ENCODE results near the gene ECI2. TPM values are rescaled to one million over a fixed set of nuclear protein-coding genes. Genes with fewer than 3 reads are reported as not detected.
A peak's percentile ranks its signal among the peaks of the same experiment; 100 is the strongest.
"Not testable (repeated sequence)": the region's sequence is repeated elsewhere in the genome, so short reads cannot be mapped to it uniquely, and the experiment has no call there.

Gene ECI2
- total RNA-seq, 6 experiments from 2014 or later, result 76.4 to 140 (median 111) TPM

DNA sequence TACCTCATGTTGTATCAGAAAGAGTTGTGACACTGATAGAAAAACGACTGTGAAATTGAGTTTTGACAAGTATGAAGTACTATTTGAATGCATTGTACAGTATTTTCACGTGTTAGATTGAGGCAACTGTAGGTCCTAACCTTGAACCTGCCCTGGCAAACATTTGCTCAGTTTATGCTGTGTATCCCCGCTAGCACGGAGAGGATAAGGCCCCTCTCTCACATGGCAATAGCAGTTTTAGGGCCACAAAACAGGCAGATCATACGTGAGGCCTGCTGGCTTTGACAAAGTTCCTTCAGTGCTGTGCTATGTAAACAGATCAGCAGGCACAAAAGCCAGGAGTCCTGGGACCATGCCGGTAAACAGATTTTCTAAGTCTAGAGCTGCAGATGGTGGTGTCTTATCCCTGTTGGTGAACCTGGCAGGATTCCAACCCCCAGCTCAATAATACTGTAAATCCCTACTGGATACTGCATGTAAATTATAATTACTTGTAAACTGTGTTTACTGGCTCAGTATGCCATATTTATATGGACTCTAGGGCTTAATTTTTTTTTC is 32.6 kb downstream of the ECI2 start:
- DNase-seq, result no peak
- Histone ChIP-seq H3K27ac (no peak overlapping the region), H3K27me3 (no peaks in the 10 kb centered on the region), H3K36me3 (no peaks in the 10 kb centered on the region), H3K4me3 (no peak overlapping the region), H3K4me1 (no peaks in the 10 kb centered on the region), H3K9me3 (no peaks in the 10 kb centered on the region)
- TF ChIP-seq POLR2A (IDR thresholded peaks at IDR 0.05), result no peak
- TF ChIP-seq, protein P1, sequence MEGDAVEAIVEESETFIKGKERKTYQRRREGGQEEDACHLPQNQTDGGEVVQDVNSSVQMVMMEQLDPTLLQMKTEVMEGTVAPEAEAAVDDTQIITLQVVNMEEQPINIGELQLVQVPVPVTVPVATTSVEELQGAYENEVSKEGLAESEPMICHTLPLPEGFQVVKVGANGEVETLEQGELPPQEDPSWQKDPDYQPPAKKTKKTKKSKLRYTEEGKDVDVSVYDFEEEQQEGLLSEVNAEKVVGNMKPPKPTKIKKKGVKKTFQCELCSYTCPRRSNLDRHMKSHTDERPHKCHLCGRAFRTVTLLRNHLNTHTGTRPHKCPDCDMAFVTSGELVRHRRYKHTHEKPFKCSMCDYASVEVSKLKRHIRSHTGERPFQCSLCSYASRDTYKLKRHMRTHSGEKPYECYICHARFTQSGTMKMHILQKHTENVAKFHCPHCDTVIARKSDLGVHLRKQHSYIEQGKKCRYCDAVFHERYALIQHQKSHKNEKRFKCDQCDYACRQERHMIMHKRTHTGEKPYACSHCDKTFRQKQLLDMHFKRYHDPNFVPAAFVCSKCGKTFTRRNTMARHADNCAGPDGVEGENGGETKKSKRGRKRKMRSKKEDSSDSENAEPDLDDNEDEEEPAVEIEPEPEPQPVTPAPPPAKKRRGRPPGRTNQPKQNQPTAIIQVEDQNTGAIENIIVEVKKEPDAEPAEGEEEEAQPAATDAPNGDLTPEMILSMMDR (IDR thresholded peaks at IDR 0.05), result no peak
- intact Hi-C loops (cut with DNase I), result no loop called here
- peak; percentile 61 to 67 (median 64) for ATAC-seq
- WGBS (ENCODE audit: insufficient coverage, low coverage, low lambda C conversion rate, missing lambda C conversion rate), result 23% methylated on average over 6 of the region's 6 CpGs

DNA sequence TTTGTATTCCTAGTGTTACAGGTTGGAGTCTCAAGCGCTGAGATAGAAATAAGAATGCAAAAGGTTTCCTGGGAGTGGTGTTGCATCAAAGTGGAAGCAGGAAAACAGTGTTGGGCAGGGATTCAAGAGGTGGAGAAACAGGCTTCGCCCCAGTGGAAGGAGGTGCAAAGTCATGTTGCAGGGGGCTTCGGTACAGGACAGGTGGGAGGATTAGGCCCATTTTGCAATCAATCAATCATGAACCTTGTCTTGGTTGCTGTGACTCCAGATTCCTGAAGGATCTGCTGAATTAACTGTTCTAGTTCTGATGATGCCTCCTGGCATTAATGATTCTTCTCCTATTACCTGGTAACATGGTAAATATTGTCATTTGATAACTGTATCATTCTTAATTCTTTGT is 34.1 kb downstream of the ECI2 start:
- no peak overlapping the region for H3K27ac ChIP-seq
- H3K9me3 ChIP-seq, result no peaks in the 10 kb centered on the region
- no peak for TF ChIP-seq POLR2A (IDR thresholded peaks at IDR 0.05)
- TF ChIP-seq, protein P1 (IDR thresholded peaks at IDR 0.05), result no peak
- no peak for DNase-seq
- no peak overlapping the region for H3K4me3 ChIP-seq
- no peak for ATAC-seq
- H3K27me3 ChIP-seq, result no peaks in the 10 kb centered on the region
- H3K36me3 ChIP-seq, result no peaks in the 10 kb centered on the region
- WGBS (ENCODE audit: insufficient coverage, low coverage, low lambda C conversion rate, missing lambda C conversion rate), result 20% methylated on average over 1 of the region's 3 CpGs
- intact Hi-C loops (cut with DNase I), result no loop called here
- no peaks in the 10 kb centered on the region for H3K4me1 ChIP-seq

DNA sequence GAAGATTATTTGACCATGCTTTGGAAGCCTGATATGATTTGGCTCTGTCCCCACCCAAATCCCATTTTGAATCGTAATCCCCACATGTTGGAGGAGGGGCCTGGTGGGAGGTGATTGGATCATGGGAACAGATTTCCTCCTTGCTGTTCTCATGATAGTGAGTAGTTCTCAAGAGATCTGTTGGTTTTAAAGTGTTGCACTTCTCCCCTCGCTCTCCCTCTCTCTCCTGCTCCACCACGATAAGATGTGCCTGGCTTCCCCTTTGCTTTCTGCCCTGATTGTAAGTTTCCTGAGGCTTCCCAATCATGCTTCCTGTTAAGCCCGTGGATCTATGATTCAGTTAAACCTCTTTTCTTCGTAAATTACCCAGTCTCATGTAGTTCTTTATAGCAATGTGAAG is 34.7 kb downstream of the ECI2 start:
- intact Hi-C loops (cut with DNase I), result no loop called here
- no peak overlapping the region for H3K27ac ChIP-seq
- H3K4me1 ChIP-seq, result no peaks in the 10 kb centered on the region
- ATAC-seq (no peak), DNase-seq (no peak)
- H3K4me3 ChIP-seq, result no peak overlapping the region
- 66% methylated on average over 5 of the region's 5 CpGs for whole genome bisulfite sequencing (ENCODE audit: insufficient coverage, low coverage, low lambda C conversion rate, missing lambda C conversion rate)
- no peaks in the 10 kb centered on the region for H3K9me3 ChIP-seq
- no peak for TF ChIP-seq POLR2A (IDR thresholded peaks at IDR 0.05)
- TF ChIP-seq, protein P1 (IDR thresholded peaks at IDR 0.05), result no peak
- H3K36me3 ChIP-seq, result no peaks in the 10 kb centered on the region
- H3K27me3 ChIP-seq, result no peaks in the 10 kb centered on the region

DNA sequence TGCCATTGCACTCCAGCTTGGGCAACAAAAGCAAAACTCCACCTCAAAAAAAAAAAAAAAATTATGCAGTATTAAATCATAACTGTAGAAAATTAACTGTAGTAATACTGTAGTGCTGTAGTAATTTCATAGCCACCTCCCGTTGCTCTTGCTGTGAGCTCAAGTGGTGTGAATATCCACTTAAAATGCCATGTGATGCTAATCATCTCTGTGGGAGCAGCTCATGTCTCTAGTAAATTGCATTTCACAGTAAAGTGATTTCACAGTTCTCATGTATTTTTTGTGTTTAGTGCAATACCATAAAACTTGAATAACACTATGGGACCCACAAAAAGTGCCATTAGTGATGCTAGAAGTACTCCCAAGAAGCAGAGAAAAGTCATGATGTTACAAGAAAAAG is 42.1 kb downstream of the ECI2 start:
- Histone ChIP-seq H3K27ac (no peak overlapping the region), H3K4me3 (no peak overlapping the region), H3K9me3 (no peaks in the 10 kb centered on the region), H3K4me1 (no peaks in the 10 kb centered on the region), H3K27me3 (no peaks in the 10 kb centered on the region), H3K36me3 (no peaks in the 10 kb centered on the region)
- DNase-seq (no peak), ATAC-seq (no peak)
- 70% methylated on average over 1 of the region's 1 CpG for WGBS (ENCODE audit: insufficient coverage, low coverage, low lambda C conversion rate, missing lambda C conversion rate)
- intact Hi-C loops (cut with DNase I), result no loop called here
- TF ChIP-seq, protein P1 (IDR thresholded peaks at IDR 0.05), result no peak
- no peak for TF ChIP-seq POLR2A (IDR thresholded peaks at IDR 0.05)

DNA sequence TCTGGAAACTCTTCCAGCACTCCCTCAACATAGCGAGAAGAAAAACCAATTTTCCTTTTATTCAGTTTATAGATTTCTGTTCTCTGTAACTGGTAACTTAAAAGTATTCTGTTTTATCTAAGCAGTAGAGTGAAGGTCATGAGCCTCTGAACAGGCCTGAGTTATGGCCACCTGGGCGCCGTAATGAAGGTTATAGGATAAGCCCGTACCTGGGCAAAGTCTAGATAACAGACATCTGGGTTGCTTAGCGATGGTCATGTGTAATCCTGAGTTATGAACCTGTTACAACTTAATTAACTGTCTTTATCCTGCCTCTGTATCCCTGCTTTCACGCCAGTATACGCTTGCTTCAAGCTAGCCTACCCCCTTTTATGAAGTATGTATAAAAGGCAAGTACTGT is 43.4 kb downstream of the ECI2 start:
- no peak for TF ChIP-seq POLR2A (IDR thresholded peaks at IDR 0.05)
- TF ChIP-seq, protein P1 (IDR thresholded peaks at IDR 0.05), result no peak
- Histone ChIP-seq H3K27me3 (no peaks in the 10 kb centered on the region), H3K36me3 (no peaks in the 10 kb centered on the region), H3K27ac (no peak overlapping the region), H3K4me3 (no peak overlapping the region), H3K9me3 (no peaks in the 10 kb centered on the region), H3K4me1 (no peaks in the 10 kb centered on the region)
- DNase-seq (no peak), ATAC-seq (no peak)
- intact Hi-C loops (cut with DNase I), result no loop called here
- WGBS (ENCODE audit: insufficient coverage, low coverage, low lambda C conversion rate, missing lambda C conversion rate), result 90% methylated on average over 7 of the region's 7 CpGs

DNA sequence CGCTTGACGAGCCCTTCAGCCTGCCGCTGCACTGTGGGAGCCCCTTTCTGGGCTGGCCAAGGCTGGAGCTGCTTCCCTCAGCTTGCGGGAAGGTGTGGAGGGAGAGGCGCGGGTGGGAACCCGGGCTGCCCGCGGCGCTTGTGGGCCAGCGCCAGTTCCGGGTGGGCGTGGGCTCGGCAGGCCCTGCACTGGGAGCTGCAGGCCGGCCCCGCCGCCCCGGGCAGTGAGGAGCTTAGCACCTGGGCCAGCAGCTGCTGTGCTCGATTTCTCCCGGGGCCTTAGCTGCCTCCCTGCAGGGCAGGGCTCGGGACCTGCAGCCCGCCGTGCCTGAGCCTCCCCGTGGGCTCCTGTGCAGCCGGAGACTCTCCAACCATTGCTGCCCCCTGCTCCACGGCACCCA is 45.3 kb downstream of the ECI2 start:
- H3K9me3 ChIP-seq; H3K4me1 ChIP-seq; DNase-seq; H3K27ac ChIP-seq; ATAC-seq; intact Hi-C loops (cut with DNase I); H3K27me3 ChIP-seq; H3K4me3 ChIP-seq; H3K36me3 ChIP-seq: not testable (repeated sequence)
- WGBS (ENCODE audit: insufficient coverage, low coverage, low lambda C conversion rate, missing lambda C conversion rate), result no CpG with 5 or more reads among the region's 26 CpGs
